GM19023 (cell line): ENCODE measurements around the gene LELP1.
"Not testable (repeated sequence)": the region's sequence is repeated elsewhere in the genome, so short reads cannot be mapped to it uniquely, and the experiment has no call there.

Source experiments
- ATAC-seq: cut with Tn5 transposase; IDR thresholded peaks from one replicate; pipeline ENCODE4 v1.9.1; 2021; ENCODE audit warnings: mild to moderate bottlenecking, moderate library complexity; ENCODE audit not compliant: unreplicated experiment

Gene LELP1

GRCh38 chr1:153203130-153203529 is at the start of gene LELP1:
LELP1 (plus strand) TSS chr1:153203430; CDS start chr1:153204708, 1,278 bp downstream.
- ATAC-seq, result no peak

GRCh38 chr1:153155541-153155940 is 47.7 kb upstream of the LELP1 start:
- no peak for ATAC-seq

- no peak for ATAC-seq
Observed at GRCh38 chr1:153168686-153169085, 34.5 kb upstream of the LELP1 start.

GRCh38 chr1:153174624-153175023 is 28.6 kb upstream of the LELP1 start:
- no peak for ATAC-seq

GRCh38 chr1:153178922-153179321 is 24.3 kb upstream of the LELP1 start:
- ATAC-seq, result no peak

- no peak for ATAC-seq
Observed at GRCh38 chr1:153180556-153180955, 22.7 kb upstream of the LELP1 start.

- ATAC-seq, result not testable (repeated sequence)
Observed at GRCh38 chr1:153188301-153188700, 14.9 kb upstream of the LELP1 start.

GRCh38 chr1:153190373-153190772 is 12.9 kb upstream of the LELP1 start:
- no peak for ATAC-seq

- no peak for ATAC-seq
Observed at GRCh38 chr1:153192697-153193096, 10.5 kb upstream of the LELP1 start.

- ATAC-seq, result no peak
Observed at GRCh38 chr1:153194331-153195050, 8.7 kb upstream of the LELP1 start.

GRCh38 chr1:153195216-153195615 is 8.0 kb upstream of the LELP1 start:
- ATAC-seq, result no peak

GRCh38 chr1:153202006-153202405 is 1.2 kb upstream of the LELP1 start:
- no peak for ATAC-seq

- ATAC-seq, result no peak
Observed at GRCh38 chr1:153206631-153207030, 3.4 kb downstream of the LELP1 start.

GRCh38 chr1:153210206-153210605 is 7.0 kb downstream of the LELP1 start:
- no peak for ATAC-seq

GRCh38 chr1:153212201-153212600 is 9.0 kb downstream of the LELP1 start:
- ATAC-seq, result no peak

GRCh38 chr1:153213519-153213918 is 10.3 kb downstream of the LELP1 start:
- ATAC-seq, result no peak

- ATAC-seq, result no peak
Observed at GRCh38 chr1:153217212-153217611, 14.0 kb downstream of the LELP1 start, which contains the start of gene PRR9. PRR9 (plus strand) TSS chr1:153217584; CDS start chr1:153218145, 561 bp downstream.

GRCh38 chr1:153217744-153218416 is 14.7 kb downstream of the LELP1 start:
- ATAC-seq, result no peak

- no peak for ATAC-seq
Observed at GRCh38 chr1:153220606-153221303, 17.5 kb downstream of the LELP1 start.

GRCh38 chr1:153223040-153223891 is 20.0 kb downstream of the LELP1 start:
- ATAC-seq, result peak; percentile 93

GRCh38 chr1:153227810-153228209 is 24.6 kb downstream of the LELP1 start:
- no peak for ATAC-seq
